Ectodermal cell (in vitro differentiated cells): ENCODE data around the gene UQCRQ.
"Not testable (repeated sequence)": the region's sequence is repeated elsewhere in the genome, so short reads cannot be mapped to it uniquely, and the experiment has no call there.

Experiments
- H3K27ac ChIP-seq: 2 replicates; pipeline ENCODE4 v1.7.0; 2013; ENCODE audit warnings: mild to moderate bottlenecking, low read depth, low read length; ENCODE audit not compliant: insufficient read depth, poor library complexity, severe bottlenecking
- H3K27me3 ChIP-seq: 2 replicates; pipeline ENCODE4 v1.7.0; 2013; ENCODE audit warnings: mild to moderate bottlenecking, low read length; ENCODE audit not compliant: insufficient read depth, control insufficient read depth, poor library complexity, severe bottlenecking
- H3K36me3 ChIP-seq: one replicate; pipeline ENCODE4 v1.7.0; 2013; ENCODE audit warnings: low read length; ENCODE audit not compliant: control insufficient read depth, insufficient read depth
- H3K4me1 ChIP-seq: one replicate; pipeline ENCODE4 v1.7.0; 2013; ENCODE audit warnings: low read length; ENCODE audit not compliant: control insufficient read depth, insufficient read depth
- H3K4me3 ChIP-seq: 2 replicates; pipeline ENCODE4 v1.7.0; 2013; ENCODE audit warnings: low read depth, low read length, control low read depth; ENCODE audit not compliant: insufficient read depth
- H3K9me3 ChIP-seq: 2 replicates; pipeline ENCODE4 v1.7.0; 2013; ENCODE audit warnings: mild to moderate bottlenecking, low read length, moderate library complexity; ENCODE audit not compliant: control insufficient read depth
- WGBS, 2 experiments: methylation state at CpG; one replicate each; pipeline ENCODE4 v1.1.7; 2013; ENCODE audit warnings: missing lambda C conversion rate in 2 of 2; 5-methylcytosine and 5-hydroxymethylcytosine counted together

The UQCRQ gene

DNA sequence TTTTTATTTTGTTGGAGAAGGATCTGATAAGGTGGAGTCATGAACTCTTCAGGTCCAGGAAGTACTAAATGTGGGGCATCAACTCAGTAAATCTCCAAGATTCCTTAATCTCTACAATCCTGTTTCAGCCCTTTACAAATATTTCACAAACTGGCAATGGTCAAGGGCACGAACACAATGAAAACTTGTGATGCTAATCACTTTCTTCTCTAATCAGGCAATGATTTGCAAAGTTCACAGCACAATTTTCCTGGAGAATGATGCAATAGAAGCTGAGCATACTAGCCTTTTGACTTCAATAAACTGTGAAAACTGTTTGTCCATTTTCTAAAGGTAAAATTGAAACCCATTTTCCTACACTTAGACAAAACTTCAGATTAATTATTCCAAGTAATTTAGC is 17.1 kb upstream of the UQCRQ start:
- H3K4me1 ChIP-seq, result no peaks in the 10 kb centered on the region
- no peaks in the 10 kb centered on the region for H3K27me3 ChIP-seq
- no peak overlapping the region for H3K27ac ChIP-seq
- H3K9me3 ChIP-seq, result no peaks in the 10 kb centered on the region
- WGBS, 2 experiments, result 74 to 81% methylated on average over 1 of the region's 1 CpG
- no peak overlapping the region for H3K4me3 ChIP-seq
- H3K36me3 ChIP-seq, result no peaks in the 10 kb centered on the region

GRCh38 chr5:132850066-132850465 is 16.4 kb upstream of the UQCRQ start:
- no peak overlapping the region for H3K4me3 ChIP-seq
- H3K4me1 ChIP-seq, result no peaks in the 10 kb centered on the region
- 83 to 97% methylated on average over 2 of the region's 2 CpGs for WGBS, 2 experiments
- no peaks in the 10 kb centered on the region for H3K36me3 ChIP-seq
- H3K27ac ChIP-seq, result no peak overlapping the region
- H3K27me3 ChIP-seq, result no peaks in the 10 kb centered on the region
- no peaks in the 10 kb centered on the region for H3K9me3 ChIP-seq

- Histone ChIP-seq H3K27me3 (no peaks in the 10 kb centered on the region), H3K4me1 (no peaks in the 10 kb centered on the region), H3K36me3 (no peaks in the 10 kb centered on the region), H3K9me3 (no peaks in the 10 kb centered on the region), H3K4me3 (no peak overlapping the region), H3K27ac (no peak overlapping the region)
- WGBS, 2 experiments, result 96 to 99% methylated on average over 2 to 3 of the region's 3 CpGs
These were observed 13.1 kb upstream of the UQCRQ start for GRCh38 chr5:132853323-132853722.

- Histone ChIP-seq H3K27ac (no peak overlapping the region), H3K27me3 (no peaks in the 10 kb centered on the region), H3K36me3 (no peaks in the 10 kb centered on the region), H3K4me1 (no peaks in the 10 kb centered on the region), H3K4me3 (no peak overlapping the region), H3K9me3 (no peaks in the 10 kb centered on the region)
- WGBS, 2 experiments, result 59 to 73% methylated on average over 1 of the region's 1 CpG
These were observed 12.7 kb upstream of the UQCRQ start for GRCh38 chr5:132853790-132854189.

DNA sequence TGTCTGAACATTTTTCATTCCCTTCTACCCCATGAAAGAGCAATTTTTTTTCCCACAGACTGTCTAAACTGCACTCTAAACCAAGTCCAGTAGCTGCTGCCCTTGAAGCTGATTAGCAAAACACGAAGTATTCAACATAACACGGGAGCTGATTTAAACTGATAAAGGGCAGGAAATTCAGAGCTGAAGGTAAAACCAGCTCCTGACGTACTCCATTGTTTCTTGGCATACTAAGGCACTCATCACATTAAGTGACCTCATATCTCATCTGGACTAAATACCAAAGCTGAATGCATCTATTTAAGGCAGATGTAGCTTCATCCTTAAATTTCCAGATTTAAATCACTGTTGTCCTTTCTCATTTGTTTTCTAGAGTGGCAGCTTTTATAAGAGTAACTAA is 12.1 kb upstream of the UQCRQ start:
- Histone ChIP-seq H3K4me3 (no peak overlapping the region), H3K27ac (no peak overlapping the region), H3K36me3 (no peaks in the 10 kb centered on the region), H3K4me1 (no peaks in the 10 kb centered on the region), H3K27me3 (no peaks in the 10 kb centered on the region), H3K9me3 (no peaks in the 10 kb centered on the region)
- 49 to 55% methylated on average over 3 of the region's 3 CpGs for WGBS, 2 experiments

- H3K9me3 ChIP-seq, H3K4me3 ChIP-seq, H3K27ac ChIP-seq, H3K27me3 ChIP-seq, H3K4me1 ChIP-seq, H3K36me3 ChIP-seq: not testable (repeated sequence)
- 88 to 91% methylated on average over 5 of the region's 5 CpGs for whole genome bisulfite sequencing, 2 experiments
These were observed 11.4 kb upstream of the UQCRQ start for GRCh38 chr5:132854992-132855391.

GRCh38 chr5:132856011-132856410 is 10.4 kb upstream of the UQCRQ start:
- no peaks in the 10 kb centered on the region for H3K36me3 ChIP-seq
- H3K27ac ChIP-seq, result no peak overlapping the region
- H3K4me3 ChIP-seq, result no peak overlapping the region
- H3K9me3 ChIP-seq, result no peaks in the 10 kb centered on the region
- H3K27me3 ChIP-seq, result no peaks in the 10 kb centered on the region
- 86 to 93% methylated on average over 3 of the region's 3 CpGs for WGBS, 2 experiments
- no peaks in the 10 kb centered on the region for H3K4me1 ChIP-seq

DNA sequence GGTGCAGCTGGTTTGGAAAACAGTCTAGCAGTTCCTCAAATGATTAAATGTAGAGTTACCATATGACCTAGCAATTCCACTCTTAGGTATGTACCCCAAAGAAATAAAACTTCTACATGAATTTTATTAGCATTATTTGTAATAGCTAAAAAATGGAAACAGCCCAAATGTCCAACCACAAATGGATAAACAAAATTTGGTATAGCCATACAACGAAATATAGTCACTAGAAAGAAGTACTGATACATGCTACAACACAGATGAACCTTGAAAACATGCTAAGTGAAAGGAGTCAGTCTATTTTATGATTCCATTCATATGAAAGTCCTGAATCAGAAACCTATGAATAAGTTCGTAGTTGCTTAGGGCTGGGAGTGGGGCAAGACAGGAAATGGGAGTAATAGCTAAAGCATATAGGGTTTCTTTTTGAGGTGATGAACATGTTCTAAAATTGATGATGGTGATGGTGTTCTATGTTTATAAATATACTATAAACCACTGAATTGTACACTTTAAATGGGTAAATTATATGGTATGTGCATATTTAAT is 6.5 kb upstream of the UQCRQ start:
- H3K27me3 ChIP-seq, result no peaks in the 10 kb centered on the region
- H3K9me3 ChIP-seq, result no peaks in the 10 kb centered on the region
- H3K4me1 ChIP-seq, result no peaks in the 10 kb centered on the region
- H3K36me3 ChIP-seq, result no peaks in the 10 kb centered on the region
- whole genome bisulfite sequencing, 2 experiments, result 88 to 94% methylated on average over 1 to 2 of the region's 2 CpGs
- H3K4me3 ChIP-seq, result no peak overlapping the region
- no peak overlapping the region for H3K27ac ChIP-seq

GRCh38 chr5:132860742-132861141 is 5.7 kb upstream of the UQCRQ start:
- no peaks in the 10 kb centered on the region for H3K9me3 ChIP-seq
- no peak overlapping the region for H3K27ac ChIP-seq
- H3K4me1 ChIP-seq, result no peaks in the 10 kb centered on the region
- no peaks in the 10 kb centered on the region for H3K36me3 ChIP-seq
- H3K27me3 ChIP-seq, result no peaks in the 10 kb centered on the region
- H3K4me3 ChIP-seq, result no peak overlapping the region
- WGBS, 2 experiments, result 79 to 87% methylated on average over 4 to 5 of the region's 5 CpGs

DNA sequence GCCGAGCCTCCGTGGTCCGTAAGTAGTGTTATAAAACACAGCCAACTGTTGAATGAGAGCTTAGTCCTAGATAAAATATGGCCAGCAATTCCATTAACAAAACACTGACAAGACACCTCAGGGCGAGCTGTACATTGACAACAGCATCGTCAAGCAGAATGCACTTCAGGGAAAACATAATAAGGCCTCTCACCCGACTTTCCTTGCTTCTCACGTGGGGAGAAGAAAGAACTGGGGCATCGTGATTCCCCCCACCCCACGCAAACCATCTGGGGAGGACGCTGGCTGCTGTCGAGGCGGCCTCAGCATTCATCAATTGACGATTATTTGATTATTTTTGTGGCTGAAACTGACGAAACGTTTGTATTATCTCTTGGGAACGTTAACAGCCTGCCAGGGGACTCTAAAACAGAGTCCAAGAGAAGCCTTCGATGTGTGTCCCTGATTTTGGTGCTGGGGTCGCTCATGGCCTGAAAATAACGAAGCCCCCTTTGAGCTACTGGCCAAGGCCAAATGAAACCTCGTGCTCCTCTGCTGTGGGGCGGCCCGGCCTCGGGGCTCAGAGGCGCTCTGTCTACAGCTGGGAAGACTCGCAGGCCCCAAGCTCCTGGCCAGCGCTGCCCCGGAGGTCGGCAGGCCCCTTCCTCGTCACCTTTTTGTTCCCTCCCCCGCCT is 637 bp upstream of the UQCRQ start:
- 50 to 51% methylated on average over 30 of the region's 30 CpGs for WGBS, 2 experiments
- Histone ChIP-seq H3K27me3 (no peaks in the 10 kb centered on the region), H3K27ac (peak overlapping the region; percentile 86), H3K4me3 (peak overlapping the region; percentile 88), H3K4me1 (no peaks in the 10 kb centered on the region), H3K9me3 (no peaks in the 10 kb centered on the region), H3K36me3 (no peaks in the 10 kb centered on the region)
